ENCODE results near the gene TP63.

- TF ChIP-seq, protein P1, sequence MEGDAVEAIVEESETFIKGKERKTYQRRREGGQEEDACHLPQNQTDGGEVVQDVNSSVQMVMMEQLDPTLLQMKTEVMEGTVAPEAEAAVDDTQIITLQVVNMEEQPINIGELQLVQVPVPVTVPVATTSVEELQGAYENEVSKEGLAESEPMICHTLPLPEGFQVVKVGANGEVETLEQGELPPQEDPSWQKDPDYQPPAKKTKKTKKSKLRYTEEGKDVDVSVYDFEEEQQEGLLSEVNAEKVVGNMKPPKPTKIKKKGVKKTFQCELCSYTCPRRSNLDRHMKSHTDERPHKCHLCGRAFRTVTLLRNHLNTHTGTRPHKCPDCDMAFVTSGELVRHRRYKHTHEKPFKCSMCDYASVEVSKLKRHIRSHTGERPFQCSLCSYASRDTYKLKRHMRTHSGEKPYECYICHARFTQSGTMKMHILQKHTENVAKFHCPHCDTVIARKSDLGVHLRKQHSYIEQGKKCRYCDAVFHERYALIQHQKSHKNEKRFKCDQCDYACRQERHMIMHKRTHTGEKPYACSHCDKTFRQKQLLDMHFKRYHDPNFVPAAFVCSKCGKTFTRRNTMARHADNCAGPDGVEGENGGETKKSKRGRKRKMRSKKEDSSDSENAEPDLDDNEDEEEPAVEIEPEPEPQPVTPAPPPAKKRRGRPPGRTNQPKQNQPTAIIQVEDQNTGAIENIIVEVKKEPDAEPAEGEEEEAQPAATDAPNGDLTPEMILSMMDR (IDR thresholded peaks at IDR 0.05), result no peak
- TF ChIP-seq RFX5 (IDR thresholded peaks at IDR 0.05) (no peak), HOXA7 (CRISPR knock-in tag; IDR thresholded peaks at IDR 0.05) (no peak), POLR2A (IDR thresholded peaks at IDR 0.05; ENCODE audit: low read length) (no peak), NR3C1 (IDR thresholded peaks at IDR 0.05) (no peak), CHD2 (IDR thresholded peaks at IDR 0.05; ENCODE audit: low read length, partially characterized antibody) (no peak), ZFP36 (IDR thresholded peaks at IDR 0.05; ENCODE audit: borderline replicate concordance, partially characterized antibody) (no peak), EP300 (IDR thresholded peaks at IDR 0.05) (peak; percentile 57 to 59; a peak in 4 of 5 replicates), USF2 (IDR thresholded peaks at IDR 0.05) (no peak)
Observed at GRCh38 chr3:189773056-189773455, 141.9 kb downstream of the TP63 start.

Measured in A549 (cell line).